Prostate gland (tissue), 2 donors: Measurements from ENCODE around the gene PPP2R5D. TPM values are rescaled to one million over a fixed set of nuclear protein-coding genes. Genes with fewer than 3 reads are reported as not detected.

ENCODE experiments used
- DNase-seq: peaks from one replicate; pipeline ENCODE4 v3.0.0-alpha.2; 2019; ENCODE audit warnings: low spot score
- H3K27ac ChIP-seq, 2 donors: fragments of 200-600 bp; sonication (generic); 2 replicates each; pipeline ENCODE4 v1.5.1; 2017 to 2019
- H3K27me3 ChIP-seq: fragments of 200-600 bp; sonication (generic); replicated peaks from 2 replicates; pipeline ENCODE4 v1.5.1; 2019; ENCODE audit not compliant: insufficient read depth
- H3K36me3 ChIP-seq, 2 donors: fragments of 200-600 bp; sonication (generic); 1 replicate in 1 of 2; 2 replicates in 1 of 2; pipeline versions ENCODE4 v1.5.1 to v1.8.1; 2017 to 2019
- H3K4me1 ChIP-seq: fragments of 200-600 bp; sonication (generic); replicated peaks from 2 replicates; pipeline ENCODE4 v1.5.1; 2019
- H3K4me3 ChIP-seq, 2 donors: fragments of 200-600 bp; sonication (generic); 2 replicates each; pipeline ENCODE4 v1.5.1; 2017 to 2019
- H3K9me3 ChIP-seq: fragments of 200-600 bp; sonication (generic); 2 replicates; pipeline ENCODE4 v1.5.1; 2017
- CTCF ChIP-seq, 4 experiments: fragments of 200-600 bp in 2 of 4; fragments of 450-650 bp in 2 of 4; sonication (generic) in 2 of 4; IDR thresholded peaks; 1 replicate in 3 of 4; 2 replicates in 1 of 4; pipeline ENCODE4 v1.5.1; 2016 to 2019; ENCODE audit warnings: antibody characterized with exemption in 4 of 4, mild to moderate bottlenecking in 2 of 4, moderate library complexity in 2 of 4
- POLR2A ChIP-seq: fragments of 450-650 bp; IDR thresholded peaks from one replicate; pipeline ENCODE4 v1.6.1; 2016; ENCODE audit warnings: antibody characterized with exemption, mild to moderate bottlenecking
- POLR2AphosphoS5 ChIP-seq: sonication (generic); formaldehyde crosslinking; IDR thresholded peaks from one replicate; pipeline ENCODE4 v1.6.1; 2017; ENCODE audit warnings: antibody characterized with exemption
- WGBS: methylation state at CpG from one replicate; pipeline ENCODE4 v1.1.5; 2018; 5-methylcytosine and 5-hydroxymethylcytosine counted together
- intact Hi-C: fragments of 100-400 bp; cut with DNase I; formaldehyde crosslinking; loops from one replicate; pipeline ENCODE4 v1.14.2; 2022
- total RNA-seq, 2 donors: library from RNA; depleted of rRNA; stranded (reverse); fragments of >200 nt; gene quantifications; one replicate each; pipeline ENCODE4 v1.1.0, GENCODE V29; 2016

PPP2R5D gene
- total RNA-seq, 2 donors from 2014 or later = 55.1 to 95.9 TPM

GRCh38 chr6:42967228-42967627 is 17.1 kb upstream of the PPP2R5D start:
- Histone ChIP-seq H3K4me3 (no peak overlapping the region), H3K4me1 (no peaks in the 10 kb centered on the region), H3K27me3 (no peaks in the 10 kb centered on the region), H3K27ac (no peak overlapping the region), H3K9me3 (no peaks in the 10 kb centered on the region), H3K36me3 (peaks cover 5 to 9% of the 10 kb centered on the region in 2 donors)
- no peak for DNase-seq
- 94% methylated on average over 11 of the region's 11 CpGs for WGBS
- TF ChIP-seq POLR2A (no peak), POLR2AphosphoS5 (no peak), CTCF (IDR thresholded peaks at IDR 0.05) (no peak)
- intact Hi-C loops = no loop called here

- WGBS = 90% methylated on average over 12 of the region's 12 CpGs
- TF ChIP-seq CTCF (IDR thresholded peaks at IDR 0.05) (no peak), POLR2A (no peak), POLR2AphosphoS5 (no peak)
- Histone ChIP-seq H3K9me3 (no peaks in the 10 kb centered on the region), H3K4me1 (no peaks in the 10 kb centered on the region), H3K27me3 (no peaks in the 10 kb centered on the region), H3K36me3 (peaks cover 5 to 9% of the 10 kb centered on the region in 2 donors), H3K27ac (no peak overlapping the region), H3K4me3 (no peak overlapping the region)
- intact Hi-C loops = no loop called here
- DNase-seq = no peak
Observed at GRCh38 chr6:42968126-42968701, 16.2 kb upstream of the PPP2R5D start.

- Histone ChIP-seq H3K27me3 (no peaks in the 10 kb centered on the region), H3K27ac (no peak overlapping the region), H3K9me3 (no peaks in the 10 kb centered on the region), H3K4me1 (no peaks in the 10 kb centered on the region), H3K4me3 (no peak overlapping the region), H3K36me3 (peaks cover 5 to 9% of the 10 kb centered on the region in 2 donors)
- no peak for DNase-seq
- WGBS = 95% methylated on average over 4 of the region's 4 CpGs
- no peak for TF ChIP-seq POLR2A
- no peak for TF ChIP-seq CTCF (IDR thresholded peaks at IDR 0.05)
- TF ChIP-seq POLR2AphosphoS5 = no peak
- intact Hi-C loops = no loop called here
Observed at GRCh38 chr6:42968783-42969182, 15.6 kb upstream of the PPP2R5D start.

GRCh38 chr6:42969431-42969830 is 14.9 kb upstream of the PPP2R5D start:
- peaks cover 5 to 9% of the 10 kb centered on the region in 2 donors for H3K36me3 ChIP-seq
- intact Hi-C loops = no loop called here
- TF ChIP-seq CTCF (IDR thresholded peaks at IDR 0.05) = no peak
- TF ChIP-seq POLR2A = no peak
- TF ChIP-seq POLR2AphosphoS5 = no peak

GRCh38 chr6:42969934-42970333 is 14.4 kb upstream of the PPP2R5D start:
- Histone ChIP-seq H3K9me3 (no peaks in the 10 kb centered on the region), H3K27ac (no peak overlapping the region), H3K4me3 (no peak overlapping the region), H3K4me1 (no peaks in the 10 kb centered on the region), H3K27me3 (no peaks in the 10 kb centered on the region), H3K36me3 (peaks cover 2 to 9% of the 10 kb centered on the region in 2 donors)
- intact Hi-C loops = no loop called here
- TF ChIP-seq CTCF (IDR thresholded peaks at IDR 0.05) (no peak), POLR2A (no peak)
- WGBS = 94% methylated on average over 4 of the region's 4 CpGs
- DNase-seq = no peak

More at GRCh38 chr6:42969431-42969830, 14.9 kb upstream of the PPP2R5D start:
- Histone ChIP-seq H3K27me3 (no peaks in the 10 kb centered on the region), H3K4me1 (no peaks in the 10 kb centered on the region), H3K9me3 (no peaks in the 10 kb centered on the region), H3K27ac (no peak overlapping the region), H3K4me3 (no peak overlapping the region)
- 93% methylated on average over 2 of the region's 2 CpGs for WGBS
- no peak for DNase-seq
